CD4-positive, alpha-beta memory T cell (primary cell): ENCODE results near the gene CLDN9. TPM values are rescaled to one million over a fixed set of nuclear protein-coding genes. Genes with fewer than 3 reads are reported as not detected.
A peak's percentile ranks its signal among the peaks of the same experiment; 100 is the strongest.

Experiments
- CTCF ChIA-PET: fragments of 350-600 bp; sonication (Branson Sonifier 250); formaldehyde crosslinking; loops from one replicate; lab custom pipeline; 2021; ENCODE audit warnings: inconsistent platforms; ENCODE audit not compliant: partially characterized antibody; lab: Charles Lee
- POLR2A ChIA-PET: fragments of 350-600 bp; sonication (Branson Sonifier 250); formaldehyde crosslinking; loops from one replicate; lab custom pipeline; 2021; ENCODE audit not compliant: partially characterized antibody; lab: Charles Lee
- DNase-seq, 5 donors: peaks; one replicate each; pipeline versions ENCODE4 v3.0.0 to v3.0.0-alpha.2; 2020 to 2022; ENCODE audit warnings: mixed read lengths in 1 of 5
- H3K27ac ChIP-seq: one replicate; pipeline ENCODE4 v1.7.0; 2013; ENCODE audit warnings: low read depth, low read length
- H3K27me3 ChIP-seq: 2 replicates; pipeline ENCODE4 v1.7.0; 2013; ENCODE audit warnings: mild to moderate bottlenecking, low read length, moderate library complexity; ENCODE audit not compliant: insufficient read depth
- H3K36me3 ChIP-seq: 2 replicates; pipeline ENCODE4 v1.7.0; 2013; ENCODE audit warnings: mild to moderate bottlenecking, low read length, moderate library complexity; ENCODE audit not compliant: insufficient read depth
- H3K4me1 ChIP-seq: 2 replicates; pipeline ENCODE4 v1.7.0; 2013; ENCODE audit warnings: mild to moderate bottlenecking, low read length, moderate library complexity; ENCODE audit not compliant: insufficient read depth
- H3K4me3 ChIP-seq, 2 donors: one replicate each; pipeline ENCODE4 v1.7.0; 2013; ENCODE audit warnings: low read length in 2 of 2, mild to moderate bottlenecking in 1 of 2
- H3K9me3 ChIP-seq, 2 donors: one replicate each; pipeline ENCODE4 v1.7.0; 2013; ENCODE audit warnings: low read length in 2 of 2, control low read depth in 1 of 2; ENCODE audit not compliant: control insufficient read depth in 1 of 2
- H3K27ac Mint-ChIP-seq, 7 donors: one replicate each; pipeline ENCODE4 v1.8.0; 2020 to 2021; ENCODE audit warnings: mixed read lengths in 7 of 7, mild to moderate bottlenecking in 6 of 7, inconsistent platforms in 3 of 7, moderate library complexity in 3 of 7
- H3K27me3 Mint-ChIP-seq, 2 donors: one replicate each; pipeline ENCODE4 v1.8.0; 2020 to 2021; ENCODE audit warnings: mixed read lengths in 2 of 2
- H3K36me3 Mint-ChIP-seq, 2 donors: one replicate each; pipeline ENCODE4 v1.8.0; 2020 to 2021; ENCODE audit warnings: mixed read lengths in 2 of 2, inconsistent platforms in 1 of 2, mild to moderate bottlenecking in 1 of 2
- H3K4me1 Mint-ChIP-seq, 4 donors: one replicate each; pipeline ENCODE4 v1.8.0; 2020 to 2021; ENCODE audit warnings: mixed read lengths in 4 of 4, mild to moderate bottlenecking in 1 of 4
- H3K4me3 Mint-ChIP-seq, 8 donors: one replicate each; pipeline ENCODE4 v1.8.0; 2020 to 2021; ENCODE audit warnings: mixed read lengths in 8 of 8, mild to moderate bottlenecking in 7 of 8, moderate library complexity in 6 of 8, inconsistent platforms in 3 of 8
- H3K9me3 Mint-ChIP-seq, 8 donors: one replicate each; pipeline ENCODE4 v1.8.0; 2020 to 2021; ENCODE audit warnings: mixed read lengths in 8 of 8, mild to moderate bottlenecking in 5 of 8, inconsistent platforms in 3 of 8, moderate library complexity in 1 of 8
- intact Hi-C: fragments of 100-400 bp; cut with micrococcal nuclease; formaldehyde crosslinking; loops from one replicate; pipeline ENCODE4 v1.15.1; 2023
- polyA plus RNA-seq, 2 donors: library from polyadenylated mRNA; unstranded; fragments of 300-500 nt; fragmentation: Illumina TruSeq; gene quantifications; one replicate each; pipeline ENCODE4 v1.2.3, GENCODE V29; 2021
- total RNA-seq, 2 experiments: library from RNA; stranded (reverse); gene quantifications; one replicate each; pipeline ENCODE4 v1.2.3, GENCODE V29; 2021

Gene CLDN9
- total and polyA plus RNA-seq, 4 experiments from 2014 or later, result not detected

GRCh38 chr16:3026003-3026378 is 13.3 kb downstream of the CLDN9 start:
- Histone ChIP-seq H3K27ac (no peak overlapping the region), H3K36me3 (peaks cover 20% of the 10 kb centered on the region), H3K27me3 (peaks cover 9% of the 10 kb centered on the region), H3K9me3 (no peaks in the 10 kb centered on the region), H3K4me3 (no peak overlapping the region), H3K4me1 (peaks cover 56% of the 10 kb centered on the region)
- Mint-ChIP-seq H3K27ac (peak overlapping the region in 1 of 7 donors; percentile 42), H3K4me3 (peak overlapping the region in 2 of 8 donors; percentile 26 to 41), H3K36me3 (peaks cover 3 to 22% of the 10 kb centered on the region in 2 donors), H3K9me3 (peaks cover 0 to 1% (median 0%) of the 10 kb centered on the region in 8 donors), H3K27me3 (peaks cover 4% of the 10 kb centered on the region in 2 donors), H3K4me1 (peaks cover 25 to 62% (median 48%) of the 10 kb centered on the region in 4 donors)
- ChIA-PET POLR2A (no interaction called here), CTCF (interaction anchor here (1.1 to 18.6 kb wide), 5 partner anchors 8 to 105 kb away, joined by 5 to 444 read pairs (median 22); partner anchors contain the start of genes CLDN9 and ZNF213)
- no peak for DNase-seq
- intact Hi-C loops, result loop anchor here (10.0 kb wide), 1 partner anchor 121 kb away; no protein-coding TSS in a partner anchor

GRCh38 chr16:3026609-3027488 is 14.1 kb downstream of the CLDN9 start:
- H3K4me1 Mint-ChIP-seq, result peaks cover 20 to 59% (median 40%) of the 10 kb centered on the region in 4 donors
- ChIA-PET POLR2A (interaction anchor here (1.0 to 5.4 kb wide), 8 partner anchors 19 to 124 kb away, joined by 4 to 37 read pairs (median 6); no protein-coding TSS in a partner anchor), CTCF (interaction anchor here (1.1 to 18.6 kb wide), 12 partner anchors 7 to 227 kb away, joined by 3 to 444 read pairs (median 13); partner anchors contain the start of genes CLDN9, MMP25, TNFRSF12A and ZNF213)

GRCh38 chr16:3027489-3027795 is 14.7 kb downstream of the CLDN9 start:
- H3K4me1 Mint-ChIP-seq, result peaks cover 17 to 53% (median 35%) of the 10 kb centered on the region in 4 donors
- H3K27me3 Mint-ChIP-seq, result peaks cover 6 to 9% of the 10 kb centered on the region in 2 donors
- H3K36me3 Mint-ChIP-seq, result peaks cover 3 to 14% of the 10 kb centered on the region in 2 donors
- DNase-seq, result no peak
- H3K27me3 ChIP-seq, result peaks cover 11% of the 10 kb centered on the region
- peak overlapping the region in 1 of 8 donors; percentile 26 for H3K4me3 Mint-ChIP-seq
- ChIA-PET POLR2A (interaction anchor here (0.7 to 5.4 kb wide), 12 partner anchors 20 to 131 kb away, joined by 3 to 37 read pairs (median 6); partner anchors contain the start of gene ZNF213), CTCF (interaction anchor here (0.7 to 18.6 kb wide), 28 partner anchors 8 to 255 kb away, joined by 3 to 444 read pairs (median 5); partner anchors contain the start of genes BICDL2, CLDN9, MMP25 and TNFRSF12A)
- no peaks in the 10 kb centered on the region for H3K9me3 ChIP-seq
- H3K9me3 Mint-ChIP-seq, result peaks cover 0 to 1% (median 0%) of the 10 kb centered on the region in 8 donors
- peaks cover 20% of the 10 kb centered on the region for H3K36me3 ChIP-seq
- H3K4me1 ChIP-seq, result peaks cover 42% of the 10 kb centered on the region
- H3K4me3 ChIP-seq, result no peak overlapping the region
- H3K27ac Mint-ChIP-seq, result no peak overlapping the region
- no peak overlapping the region for H3K27ac ChIP-seq
- intact Hi-C loops, result loop anchor here (10.0 kb wide), 1 partner anchor 123 kb away; no protein-coding TSS in a partner anchor

More at GRCh38 chr16:3026609-3027488, 14.1 kb downstream of the CLDN9 start:
- Mint-ChIP-seq H3K36me3 (peaks cover 3 to 17% of the 10 kb centered on the region in 2 donors), H3K27me3 (peaks cover 4 to 7% of the 10 kb centered on the region in 2 donors), H3K4me3 (peak overlapping the region in 2 of 8 donors; percentile 26 to 59), H3K9me3 (peaks cover 0 to 1% (median 0%) of the 10 kb centered on the region in 8 donors), H3K27ac (peak overlapping the region in 2 of 7 donors; percentile 42 to 61)
- Histone ChIP-seq H3K27me3 (peaks cover 9% of the 10 kb centered on the region), H3K9me3 (no peaks in the 10 kb centered on the region), H3K4me3 (no peak overlapping the region), H3K27ac (no peak overlapping the region), H3K4me1 (peaks cover 48% of the 10 kb centered on the region), H3K36me3 (peaks cover 20% of the 10 kb centered on the region)
- intact Hi-C loops, result loop anchor here (10.0 kb wide), 1 partner anchor 122 kb away; no protein-coding TSS in a partner anchor
- no peak for DNase-seq

GRCh38 chr16:3027983-3028715 is 15.4 kb downstream of the CLDN9 start:
- POLR2A ChIA-PET, result interaction anchor here (0.6 to 5.4 kb wide), 18 partner anchors 18 to 130 kb away, joined by 3 to 37 read pairs (median 4); partner anchors contain the start of genes MMP25 and ZNF213
- intact Hi-C loops, result loop anchor here (1.0 to 10.0 kb wide), 3 partner anchors 8 to 123 kb away; partner anchors contain the start of gene TNFRSF12A

GRCh38 chr16:3028716-3029319 is 16.1 kb downstream of the CLDN9 start:
- Mint-ChIP-seq H3K27me3 (peaks cover 18 to 20% of the 10 kb centered on the region in 2 donors), H3K9me3 (peaks cover 0 to 3% (median 0%) of the 10 kb centered on the region in 8 donors), H3K4me1 (peaks cover 13 to 39% (median 24%) of the 10 kb centered on the region in 4 donors), H3K36me3 (peaks cover 3 to 14% of the 10 kb centered on the region in 2 donors), H3K27ac (peak overlapping the region in 1 of 7 donors; percentile 81), H3K4me3 (peak overlapping the region in 7 of 8 donors; percentile 9 to 71 (median 56))
- CTCF ChIA-PET, result interaction anchor here (0.6 to 18.6 kb wide), 29 partner anchors 8 to 143 kb away, joined by 3 to 444 read pairs (median 6); partner anchors contain the start of genes BICDL2, CLDN9, MMP25 and TNFRSF12A
- POLR2A ChIA-PET, result interaction anchor here (0.6 to 5.4 kb wide), 18 partner anchors 8 to 130 kb away, joined by 3 to 37 read pairs (median 6); partner anchors contain the start of genes MMP25, TNFRSF12A and ZNF213
- Histone ChIP-seq H3K36me3 (peaks cover 20% of the 10 kb centered on the region), H3K4me3 (peak overlapping the region in 1 of 2 donors; percentile 41), H3K4me1 (peaks cover 29% of the 10 kb centered on the region), H3K27ac (no peak overlapping the region), H3K9me3 (no peaks in the 10 kb centered on the region), H3K27me3 (peaks cover 13% of the 10 kb centered on the region)
- DNase-seq, result no peak
- intact Hi-C loops, result loop anchor here (1.0 to 10.0 kb wide), 3 partner anchors 9 to 124 kb away; partner anchors contain the start of gene TNFRSF12A

More at GRCh38 chr16:3027983-3028715, 15.4 kb downstream of the CLDN9 start:
- peaks cover 13% of the 10 kb centered on the region for H3K27me3 ChIP-seq
- H3K4me1 ChIP-seq, result peaks cover 35% of the 10 kb centered on the region
- peak overlapping the region in 3 of 7 donors; percentile 69 to 70 (median 70) for H3K27ac Mint-ChIP-seq
- H3K36me3 ChIP-seq, result peaks cover 20% of the 10 kb centered on the region
- H3K9me3 Mint-ChIP-seq, result peaks cover 0 to 2% (median 0%) of the 10 kb centered on the region in 8 donors
- H3K4me3 ChIP-seq, result no peak overlapping the region
- no peaks in the 10 kb centered on the region for H3K9me3 ChIP-seq
- peaks cover 14 to 46% (median 28%) of the 10 kb centered on the region in 4 donors for H3K4me1 Mint-ChIP-seq
- CTCF ChIA-PET, result interaction anchor here (0.6 to 18.6 kb wide), 38 partner anchors 9 to 254 kb away, joined by 3 to 444 read pairs (median 4); partner anchors contain the start of genes BICDL2, CLDN9, MMP25 and TNFRSF12A
- peak; percentile 77 to 85 (median 78) for DNase-seq
- H3K36me3 Mint-ChIP-seq, result peaks cover 3 to 14% of the 10 kb centered on the region in 2 donors
- peaks cover 12 to 15% of the 10 kb centered on the region in 2 donors for H3K27me3 Mint-ChIP-seq
- H3K27ac ChIP-seq, result no peak overlapping the region
- peak overlapping the region in 5 of 8 donors; percentile 40 to 81 (median 52) for H3K4me3 Mint-ChIP-seq
